22Rv1 (cell line): ENCODE results near the gene C16orf54.

Experiments used
- CTCF ChIP-seq: fragments of 450-650 bp; IDR thresholded peaks from 2 replicates; pipeline ENCODE4 v1.5.1; 2017; ENCODE audit warnings: mild to moderate bottlenecking
- ZFX ChIP-seq: fragments of 450-650 bp; IDR thresholded peaks from 2 replicates; pipeline ENCODE4 v1.6.1; 2017; ENCODE audit warnings: antibody characterized with exemption, borderline replicate concordance

GRCh38 chr16:29727452-29727851 is 18.3 kb downstream of the C16orf54 start:
- TF ChIP-seq CTCF: no peak
- no peak for TF ChIP-seq ZFX
